ENCODE measurements around the gene PSMA5.
"Not testable (repeated sequence)": the region's sequence is repeated elsewhere in the genome, so short reads cannot be mapped to it uniquely, and the experiment has no call there.

The PSMA5 gene

GRCh38 chr1:109426281-109427170 lies at the start of gene PSMA5:
Gene PSMA5, minus strand, starts transcription at chr1:109426448. Its CDS starts 118 bp downstream, at chr1:109426330.
- DNase-seq (ENCODE audit: extremely low read depth, low read depth) = peak; percentile 98
- no peak for TF ChIP-seq CTCF (IDR thresholded peaks at IDR 0.05; ENCODE audit: low read depth, low read length)

DNA sequence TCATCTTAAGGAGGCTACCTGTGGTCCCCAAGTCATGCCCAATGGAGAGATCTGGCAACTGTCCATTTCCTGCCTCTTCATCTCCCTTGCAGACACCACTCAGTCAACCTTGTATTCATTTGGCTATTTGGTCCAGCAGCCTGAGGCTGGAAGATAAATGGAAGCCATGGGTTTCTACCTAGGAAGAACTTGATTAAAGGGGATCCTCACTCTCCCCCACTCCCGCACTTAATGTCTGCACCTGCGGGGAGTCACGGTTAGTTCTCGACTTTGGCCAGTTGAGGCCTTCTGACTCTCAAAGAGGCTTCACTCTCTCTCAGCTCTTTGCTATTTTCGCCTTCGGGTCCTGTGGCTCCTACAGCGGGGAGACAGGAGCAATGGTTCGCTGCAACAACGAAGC lies 49.0 kb upstream of the PSMA5 start:
- DNase-seq (ENCODE audit: extremely low read depth, low read depth) = no peak
- no peak for TF ChIP-seq CTCF (IDR thresholded peaks at IDR 0.05; ENCODE audit: low read depth, low read length)

- DNase-seq (ENCODE audit: extremely low read depth, low read depth) = no peak
- TF ChIP-seq CTCF (IDR thresholded peaks at IDR 0.05; ENCODE audit: low read depth, low read length) = no peak
Observed at GRCh38 chr1:109474697-109475096, 48.4 kb upstream of the PSMA5 start.

DNA sequence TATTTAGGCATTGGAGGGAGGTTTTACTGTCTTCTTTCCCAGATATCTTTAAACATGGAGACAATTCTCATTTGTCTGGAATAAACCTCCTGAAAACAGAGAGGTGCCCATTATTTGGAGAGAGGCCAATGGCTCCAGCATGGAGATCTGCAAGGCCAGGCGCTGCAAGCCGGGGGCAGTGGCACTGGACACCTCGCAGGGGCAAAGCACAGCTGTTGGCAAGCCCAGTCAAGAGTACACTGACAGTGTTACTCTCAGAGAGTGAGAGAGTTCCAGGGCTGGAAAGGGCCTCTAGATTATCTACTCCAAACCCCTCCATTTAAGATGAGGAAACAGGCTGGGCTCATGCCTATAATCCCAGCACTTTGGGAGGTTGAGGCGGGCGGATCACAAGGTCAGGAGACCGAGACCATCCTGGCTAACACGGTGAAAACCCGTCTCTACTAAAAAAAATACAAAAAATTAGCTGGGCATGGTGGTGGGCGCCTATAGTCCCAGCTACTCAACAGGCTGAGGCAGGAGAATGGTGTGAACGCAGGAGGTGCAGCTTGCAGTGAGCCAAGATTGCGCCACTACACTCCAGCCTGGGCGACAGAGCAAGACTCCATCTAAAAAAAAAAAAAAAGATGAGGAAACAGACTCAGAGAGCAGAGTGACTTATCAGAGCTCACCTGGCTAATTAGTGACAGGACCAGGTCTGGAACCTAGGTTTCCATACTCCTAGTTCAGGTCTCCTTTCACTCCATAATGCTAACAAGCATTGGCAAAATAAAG lies 47.2 kb upstream of the PSMA5 start:
- DNase-seq (ENCODE audit: extremely low read depth, low read depth) = not testable (repeated sequence)

DNA sequence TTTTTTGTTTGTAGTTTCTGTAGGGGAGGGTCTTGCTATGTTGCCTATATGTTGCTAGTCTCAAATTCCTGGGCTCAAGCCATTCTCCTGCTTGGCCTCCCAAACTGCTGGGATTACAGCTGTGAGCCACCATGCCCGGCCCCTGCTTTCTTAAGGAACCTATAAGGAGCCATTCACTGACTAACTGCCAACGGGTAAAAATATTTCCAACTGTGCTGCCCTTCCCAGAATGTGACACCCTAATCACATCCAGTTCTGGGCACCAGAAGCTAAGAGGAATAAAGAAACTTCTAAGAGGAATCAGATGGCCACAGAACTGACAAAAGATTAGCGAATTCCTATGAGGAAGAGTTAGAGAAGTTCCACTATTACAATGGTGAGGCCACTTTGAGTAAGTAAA lies 46.5 kb upstream of the PSMA5 start:
- DNase-seq (ENCODE audit: extremely low read depth, low read depth) = no peak
- TF ChIP-seq CTCF (IDR thresholded peaks at IDR 0.05; ENCODE audit: low read depth, low read length) = no peak

- no peak for TF ChIP-seq CTCF (IDR thresholded peaks at IDR 0.05; ENCODE audit: low read depth, low read length)
- no peak for DNase-seq (ENCODE audit: extremely low read depth, low read depth)
Observed at GRCh38 chr1:109470245-109470644, 44.0 kb upstream of the PSMA5 start.

GRCh38 chr1:109468903-109469302 lies 42.7 kb upstream of the PSMA5 start:
- TF ChIP-seq CTCF (IDR thresholded peaks at IDR 0.05; ENCODE audit: low read depth, low read length) = no peak
- no peak for DNase-seq (ENCODE audit: extremely low read depth, low read depth)

All from AG09319 (cell line).